GM19372 (cell line): ENCODE measurements around the gene PLAC1.

ENCODE experiments used
- ATAC-seq: cut with Tn5 transposase; IDR thresholded peaks from one replicate; pipeline ENCODE4 v1.9.1; 2021; ENCODE audit warnings: mild to moderate bottlenecking, low read depth, moderate library complexity; ENCODE audit not compliant: unreplicated experiment

The PLAC1 gene

DNA sequence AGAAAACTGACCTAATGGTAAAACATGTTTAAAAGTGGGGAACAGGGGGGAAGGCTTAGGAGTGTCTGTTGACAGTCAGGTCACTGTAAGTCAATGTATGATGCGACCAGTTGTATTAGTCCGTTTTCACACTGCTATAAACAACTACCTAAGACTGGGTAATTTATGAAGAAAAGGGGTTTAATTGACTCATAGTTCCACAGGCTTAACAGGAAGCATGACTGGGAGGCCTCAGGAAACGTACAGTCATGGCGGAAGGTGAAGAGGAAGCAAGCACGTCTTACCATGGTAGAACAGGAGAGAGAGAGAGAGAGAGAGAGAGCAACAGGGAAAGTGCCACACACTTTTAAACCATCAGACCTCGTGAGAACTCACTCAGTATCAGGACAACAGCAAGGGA, 13.0 kb upstream of the PLAC1 start:
- ATAC-seq = no peak

DNA sequence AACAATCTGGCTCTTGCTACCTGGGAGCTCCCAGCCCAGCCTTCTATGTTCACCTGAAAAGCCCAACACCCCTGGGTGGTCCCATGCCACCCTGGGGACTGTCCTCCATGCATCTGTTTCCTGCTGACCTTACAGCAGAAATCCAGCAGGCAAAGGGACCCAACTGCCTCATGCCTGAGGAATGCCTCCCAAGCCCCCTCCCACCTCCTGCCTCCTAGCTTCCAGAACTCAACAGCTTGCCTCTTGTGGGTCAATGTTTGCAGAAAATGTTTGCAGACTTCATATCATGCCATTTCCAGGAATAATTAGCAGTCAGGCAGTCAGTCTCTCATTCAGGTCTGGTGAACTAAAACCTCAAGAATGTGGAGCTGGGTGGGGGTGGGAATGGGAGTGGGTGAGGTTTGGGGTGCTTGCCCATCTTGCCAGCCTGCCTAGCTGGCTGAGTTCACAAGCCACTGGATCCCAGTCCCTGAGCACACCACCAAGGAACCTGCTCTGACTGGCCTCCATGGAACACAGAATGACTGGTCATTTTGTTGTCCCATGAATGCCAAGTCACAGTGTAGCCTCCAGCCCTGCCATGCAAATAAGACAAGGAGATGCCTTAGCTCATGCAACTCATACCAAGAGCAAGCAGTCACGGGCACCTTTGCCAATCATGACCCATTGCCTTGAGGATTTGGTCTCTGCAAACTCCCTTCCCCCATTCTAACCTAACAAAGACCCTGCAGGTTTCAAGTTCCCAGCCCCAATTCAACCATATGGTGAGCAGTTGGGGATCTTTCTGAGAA, 12.1 kb upstream of the PLAC1 start:
- no peak for ATAC-seq

DNA sequence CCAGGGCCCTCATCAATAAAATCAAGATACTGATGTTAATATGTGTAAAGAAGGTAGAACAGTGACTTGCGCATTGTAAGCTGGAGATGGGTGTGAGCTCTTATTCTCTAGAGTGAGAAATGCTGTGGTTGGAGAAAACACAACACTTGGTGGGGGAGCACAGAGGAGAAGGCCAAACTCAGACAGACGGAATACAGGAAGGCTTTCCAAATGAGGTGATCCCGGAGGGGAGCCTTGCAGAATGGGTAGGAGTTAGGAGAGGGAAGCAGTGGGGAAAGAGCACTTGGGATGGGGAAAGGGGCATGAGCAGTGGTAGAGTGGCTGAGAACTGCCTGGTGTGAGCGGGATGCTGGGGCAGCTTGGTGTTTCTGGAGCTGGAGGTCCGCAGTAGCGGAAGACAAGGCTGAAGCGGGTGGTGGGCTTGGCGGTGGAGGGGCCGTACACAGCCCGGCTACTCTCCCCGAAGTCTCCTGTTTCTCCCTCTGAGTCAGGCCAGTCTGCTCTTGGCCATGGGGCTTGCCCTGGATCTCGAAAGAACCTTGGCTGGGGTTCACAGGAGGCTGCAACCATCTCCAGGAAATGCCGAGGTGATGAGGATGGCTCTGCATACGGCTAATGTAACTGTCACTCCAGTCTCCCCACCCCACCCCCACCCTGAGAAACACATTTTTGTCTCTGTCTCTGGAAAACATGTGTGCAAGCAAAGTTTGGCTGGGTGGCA, 11.3 kb upstream of the PLAC1 start:
- no peak for ATAC-seq

DNA sequence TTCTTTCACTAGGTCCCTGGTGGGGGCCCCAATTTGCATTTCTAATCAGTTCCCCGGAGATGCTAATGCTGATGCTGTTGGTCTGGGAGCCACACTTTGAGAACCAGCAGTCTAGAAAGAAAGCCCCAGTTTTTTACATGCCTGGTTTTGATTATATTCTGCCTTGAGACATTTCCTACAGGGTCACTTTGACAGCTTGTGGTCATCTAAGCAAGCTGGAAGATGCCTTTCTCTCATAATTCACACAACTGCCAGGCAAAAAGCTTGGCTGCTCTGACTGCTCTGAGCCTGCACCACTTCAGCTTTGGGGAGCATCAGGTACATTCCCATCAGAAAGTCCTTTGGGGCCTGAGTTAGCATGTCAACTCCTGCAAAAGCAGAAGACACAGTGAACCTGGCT, 5.9 kb upstream of the PLAC1 start:
- ATAC-seq = no peak

DNA sequence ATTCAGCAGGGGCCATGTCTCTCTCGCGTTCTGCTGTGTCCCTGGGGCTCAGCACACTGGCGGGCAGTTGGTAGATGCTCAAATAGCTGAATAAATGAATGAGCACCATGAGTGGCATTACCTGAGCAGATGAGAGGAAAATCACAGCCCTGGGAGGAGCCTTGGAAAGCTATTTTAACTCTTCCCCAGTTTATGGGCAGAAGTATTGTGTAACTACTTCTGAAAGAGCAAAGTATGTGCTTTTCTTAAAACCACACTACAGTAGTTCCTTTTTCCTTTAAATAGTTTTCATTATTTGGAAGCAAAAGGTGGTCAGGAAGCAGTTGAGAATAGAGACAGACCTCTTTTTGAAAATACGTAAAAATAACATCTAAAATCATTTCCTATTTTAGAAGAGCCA, 3.0 kb upstream of the PLAC1 start:
- no peak for ATAC-seq

DNA sequence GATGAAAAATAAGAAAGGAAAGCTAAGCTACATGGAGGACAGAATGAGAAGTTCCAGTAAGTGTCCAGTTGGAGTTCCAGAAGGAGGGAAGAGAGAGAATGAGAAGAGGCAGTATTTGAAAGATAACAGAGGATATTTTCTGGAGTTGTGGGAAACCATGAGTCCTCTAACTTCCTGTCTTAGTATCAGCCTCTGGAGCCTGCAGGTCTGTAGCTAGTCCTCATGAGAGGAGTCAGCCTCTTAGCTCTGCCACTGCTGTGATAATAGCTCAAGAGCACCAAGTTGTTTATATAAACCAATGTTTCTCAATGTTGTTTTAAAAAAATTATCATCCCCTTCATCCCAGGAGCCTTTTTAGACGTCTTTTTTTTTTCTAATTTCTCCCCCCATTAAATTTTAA, 2.4 kb upstream of the PLAC1 start:
- no peak for ATAC-seq

DNA sequence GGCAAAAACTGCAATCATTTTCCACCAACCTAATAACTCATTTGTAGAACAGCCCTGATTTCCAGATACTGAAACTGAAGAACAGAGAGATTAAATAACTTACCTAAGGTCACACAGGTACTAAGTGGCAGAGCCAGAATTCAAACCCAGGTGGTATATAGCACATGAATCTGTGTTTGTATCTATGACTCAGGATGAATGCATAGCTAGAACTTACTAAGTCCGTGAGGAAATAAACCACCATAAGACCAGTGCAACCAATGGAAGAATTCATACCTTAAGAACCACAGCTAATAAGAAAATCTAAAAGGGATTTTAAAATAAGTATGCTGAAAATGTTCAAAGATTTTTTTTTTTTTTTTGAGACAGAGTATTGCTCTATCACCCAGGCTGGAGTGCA, 1.5 kb upstream of the PLAC1 start:
- no peak for ATAC-seq

DNA sequence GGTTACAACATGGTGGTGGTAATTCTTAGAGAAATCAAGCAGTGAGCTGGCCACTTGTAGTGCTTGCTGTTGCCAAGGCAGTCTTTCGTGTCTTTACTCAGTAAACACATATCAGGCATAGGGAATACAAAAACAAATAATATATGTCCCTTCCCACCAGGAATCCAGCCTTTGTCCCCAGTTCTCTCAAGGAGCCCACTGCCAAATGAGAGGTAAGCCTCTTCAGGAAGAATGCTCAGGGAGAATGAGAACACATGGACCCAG, 421 bp upstream of the PLAC1 start:
- no peak for ATAC-seq

DNA sequence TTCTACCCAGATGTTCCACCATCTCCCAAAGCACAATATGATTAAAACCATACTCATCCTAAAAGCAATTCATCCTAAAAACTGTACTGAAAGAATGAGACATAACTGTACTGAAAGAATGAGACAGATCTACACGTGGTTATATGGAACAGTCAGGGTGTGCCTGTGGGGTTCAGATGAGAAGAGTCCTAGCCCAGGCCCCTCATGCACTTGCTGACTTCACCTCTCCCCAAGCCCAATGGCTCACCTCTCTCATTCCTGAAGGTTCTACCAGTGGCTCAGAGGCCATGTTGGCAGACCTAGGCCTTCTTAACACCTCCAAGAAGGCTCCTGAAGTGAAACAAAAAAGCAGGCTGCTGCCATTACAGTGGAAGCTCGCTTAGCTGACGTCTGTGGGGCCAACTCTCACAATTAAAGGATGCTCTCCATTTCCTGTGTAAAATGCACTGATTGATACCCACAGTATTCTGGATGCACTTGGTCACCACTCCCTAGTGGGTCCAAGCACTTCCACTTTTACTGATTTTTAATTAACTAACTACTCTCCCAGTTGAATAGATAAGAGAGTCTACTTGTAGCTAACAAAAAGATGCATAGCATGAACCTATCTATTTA, 3.8 kb downstream of the PLAC1 start:
- no peak for ATAC-seq

DNA sequence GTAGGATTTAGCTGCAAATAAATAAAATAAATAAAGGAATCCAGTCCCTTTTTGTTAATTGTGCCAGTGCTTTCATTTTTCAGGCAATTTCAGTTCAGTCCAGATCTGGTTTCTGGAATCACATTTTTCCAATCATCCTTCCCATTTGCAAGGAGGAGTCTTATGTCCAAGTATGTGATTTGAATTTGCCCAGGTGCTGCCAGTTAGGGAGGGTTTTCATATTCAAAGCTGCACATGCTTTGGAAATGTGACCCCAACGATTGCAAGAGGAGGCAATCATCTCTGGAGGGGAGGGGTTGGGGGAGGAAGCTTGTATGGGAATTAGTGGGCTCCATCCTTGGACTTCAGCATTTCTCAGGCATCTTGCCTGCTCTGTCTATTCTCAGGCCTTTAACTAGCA, 4.4 kb downstream of the PLAC1 start:
- ATAC-seq = no peak

DNA sequence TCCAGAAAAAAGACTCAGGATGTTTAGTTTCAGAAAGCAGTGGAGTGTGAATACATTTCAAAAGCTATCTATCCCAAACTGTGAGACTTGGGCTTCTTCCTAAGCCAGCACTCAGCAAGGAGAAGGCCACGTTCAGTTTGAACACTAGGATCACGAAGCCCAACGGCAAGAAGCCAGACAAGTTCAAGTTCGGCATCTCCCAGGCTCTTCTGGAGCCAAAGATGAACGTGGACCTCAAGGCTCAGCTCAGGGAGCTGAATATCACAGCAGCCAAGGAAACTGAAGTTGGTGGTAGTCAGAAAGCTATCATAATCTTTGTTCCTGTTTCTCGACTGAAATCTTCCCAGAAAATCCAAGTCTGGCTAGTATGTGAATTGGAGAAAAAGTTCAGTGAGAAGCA, 7.6 kb downstream of the PLAC1 start:
- no peak for ATAC-seq

DNA sequence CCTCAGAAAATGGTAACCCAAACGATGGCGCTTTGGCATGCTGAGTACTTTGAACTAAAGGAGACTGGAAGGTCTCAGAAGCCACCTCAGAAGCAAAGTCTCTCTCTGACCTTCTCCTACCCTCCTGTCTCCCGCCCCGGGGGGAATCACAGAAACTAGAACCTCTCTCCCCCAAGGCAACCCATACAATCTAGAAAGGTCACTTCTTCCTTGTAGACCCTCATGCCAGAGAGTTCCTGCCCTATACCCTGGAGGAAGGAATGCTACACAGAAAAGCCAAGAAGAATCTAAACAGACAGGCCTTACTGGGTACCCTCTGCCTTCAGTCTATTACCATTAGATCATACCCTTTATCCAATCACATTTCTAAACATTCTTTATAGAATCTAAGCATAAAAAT, 8.5 kb downstream of the PLAC1 start:
- no peak for ATAC-seq

DNA sequence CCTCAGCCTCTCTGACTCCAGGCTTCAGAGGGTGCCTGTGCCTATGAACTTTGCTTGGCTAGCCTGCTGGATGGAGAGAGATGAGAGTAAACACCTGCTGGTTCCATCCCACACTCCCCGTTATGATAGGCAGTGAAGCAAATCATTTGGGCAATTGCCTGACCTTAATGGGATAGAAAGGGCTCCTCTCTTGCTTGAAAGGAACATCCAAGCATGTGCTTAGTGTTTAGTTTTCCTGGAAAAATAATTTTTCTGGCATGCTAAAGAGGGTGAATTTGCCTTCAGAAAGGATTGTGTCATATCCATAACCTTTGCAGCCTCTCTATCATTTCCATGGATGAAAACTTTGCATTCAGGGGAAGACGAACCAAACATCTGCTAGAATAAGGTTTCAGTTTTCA, 10.8 kb downstream of the PLAC1 start:
- no peak for ATAC-seq

DNA sequence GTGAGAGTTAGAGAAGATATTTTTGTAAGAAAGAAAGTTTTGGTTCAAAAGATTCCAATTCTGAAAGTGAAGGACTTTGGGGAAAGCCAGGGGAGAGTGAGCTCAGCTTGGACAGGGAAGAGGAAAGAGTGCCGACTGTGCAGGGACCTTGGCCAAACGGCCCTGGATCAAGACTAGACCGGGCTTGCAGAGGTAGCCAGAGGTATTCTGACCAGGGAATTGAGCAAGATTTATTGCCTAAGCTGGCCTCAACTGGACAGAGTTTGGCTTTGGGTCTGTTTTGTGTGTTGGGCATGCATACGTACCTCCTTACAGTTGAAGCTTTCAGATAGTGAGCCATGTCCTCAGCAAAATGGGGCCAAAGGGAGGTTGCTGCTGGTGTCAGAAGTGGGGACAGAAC, 11.6 kb downstream of the PLAC1 start:
- no peak for ATAC-seq

DNA sequence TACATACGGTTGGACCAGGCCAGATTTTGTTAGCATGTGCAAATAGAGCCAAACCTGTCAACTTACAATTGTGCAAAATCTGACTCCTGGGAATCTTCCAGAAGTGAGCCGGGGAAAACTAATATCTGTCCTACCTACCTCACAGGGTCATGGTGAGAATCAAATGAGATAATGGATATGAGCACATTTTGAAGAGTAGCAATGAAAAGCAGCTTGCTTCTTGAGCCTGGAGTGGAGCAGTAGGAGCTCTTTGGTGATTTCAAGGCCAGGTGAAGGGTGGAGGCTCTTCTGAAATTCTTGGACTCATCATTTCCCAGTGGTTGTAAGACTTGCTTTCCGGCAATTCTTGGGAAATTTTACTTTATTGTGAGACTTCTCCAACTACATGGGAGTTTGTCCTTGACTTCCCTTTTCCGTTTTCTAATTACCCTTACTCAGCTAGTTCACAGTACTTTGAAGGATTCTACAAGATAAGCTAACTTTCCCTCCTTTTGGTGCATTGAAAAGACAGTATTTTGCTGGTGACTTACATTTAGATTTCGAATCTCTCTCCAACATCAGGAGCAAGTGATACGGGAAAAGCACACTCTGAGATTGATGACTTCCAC, 12.2 kb downstream of the PLAC1 start:
- ATAC-seq = no peak

DNA sequence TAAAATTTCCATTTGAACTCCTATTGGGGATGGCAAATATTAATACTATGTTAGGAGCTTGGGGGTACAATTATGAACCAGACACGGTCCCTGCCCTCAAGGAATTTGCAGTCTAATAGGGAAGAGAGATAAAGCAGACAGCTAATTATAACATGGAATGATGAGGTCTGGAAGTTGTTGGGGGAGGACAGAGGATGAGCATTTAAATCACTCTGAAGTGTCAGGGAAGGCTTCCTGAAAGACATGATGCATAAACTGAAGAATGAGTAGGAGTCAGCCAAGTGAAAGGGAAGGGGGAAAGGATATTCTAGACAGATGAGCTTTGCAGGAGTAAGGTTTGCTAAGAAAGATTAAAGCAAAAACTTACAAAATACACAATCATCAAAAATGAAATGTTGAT, 15.9 kb downstream of the PLAC1 start:
- no peak for ATAC-seq

DNA sequence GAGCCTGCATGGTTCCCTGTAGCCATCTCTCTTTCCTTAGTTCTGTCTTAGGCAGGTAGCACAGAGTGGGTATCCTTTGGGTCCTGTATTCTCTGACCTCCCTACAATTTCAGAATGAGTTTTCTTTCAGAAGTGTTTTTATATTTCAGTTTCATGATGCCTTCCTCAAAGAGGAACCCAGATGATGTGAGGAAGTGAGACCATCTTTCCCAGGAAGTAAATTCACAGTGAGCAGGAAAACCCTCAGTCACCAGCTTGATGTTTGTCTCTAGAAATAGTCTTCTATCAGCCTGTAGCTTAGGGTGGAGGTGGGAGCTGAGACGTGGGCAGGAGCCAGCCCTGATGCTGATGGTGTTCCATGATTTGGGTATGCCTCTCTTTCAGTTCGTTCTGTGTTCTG, 16.9 kb downstream of the PLAC1 start:
- ATAC-seq = no peak

DNA sequence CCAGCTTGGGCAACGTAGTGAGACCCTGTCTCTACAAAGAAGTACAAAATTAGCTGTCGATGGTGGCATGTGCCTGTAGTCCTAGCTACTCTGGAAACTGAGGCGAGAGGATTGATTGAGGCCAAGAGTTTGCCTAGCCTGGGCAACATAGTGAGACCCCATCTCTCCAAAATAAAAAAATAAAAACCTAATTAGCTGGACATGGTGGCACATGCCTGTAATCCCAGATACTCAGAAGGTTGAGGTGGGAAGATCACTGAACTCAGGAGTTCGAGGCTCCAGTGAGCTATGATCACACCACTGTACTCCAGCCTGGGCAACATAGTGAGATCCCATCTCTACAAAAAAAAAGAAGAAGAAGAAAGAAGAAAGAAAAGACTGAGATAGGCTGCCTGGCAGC, 17.4 kb downstream of the PLAC1 start:
- no peak for ATAC-seq

DNA sequence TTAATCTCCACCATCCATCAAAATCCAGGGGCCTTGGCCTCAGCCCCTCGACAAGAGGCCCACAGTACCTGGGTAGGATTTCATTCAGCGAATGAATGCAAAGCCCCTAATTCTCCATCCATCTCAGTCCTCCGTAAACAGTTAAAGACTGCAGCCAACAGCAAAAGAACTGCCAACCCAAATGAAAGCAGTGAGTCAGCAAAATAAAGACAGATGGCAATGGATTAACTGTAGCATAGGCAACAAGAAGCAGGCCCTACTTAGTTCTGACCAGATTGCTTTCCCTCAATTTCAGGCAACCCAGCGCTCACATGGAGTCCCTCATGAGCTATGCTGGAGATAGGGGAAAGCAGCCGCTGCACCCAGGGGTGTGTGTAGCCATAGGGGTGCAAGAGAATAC, 21.4 kb downstream of the PLAC1 start:
- no peak for ATAC-seq

DNA sequence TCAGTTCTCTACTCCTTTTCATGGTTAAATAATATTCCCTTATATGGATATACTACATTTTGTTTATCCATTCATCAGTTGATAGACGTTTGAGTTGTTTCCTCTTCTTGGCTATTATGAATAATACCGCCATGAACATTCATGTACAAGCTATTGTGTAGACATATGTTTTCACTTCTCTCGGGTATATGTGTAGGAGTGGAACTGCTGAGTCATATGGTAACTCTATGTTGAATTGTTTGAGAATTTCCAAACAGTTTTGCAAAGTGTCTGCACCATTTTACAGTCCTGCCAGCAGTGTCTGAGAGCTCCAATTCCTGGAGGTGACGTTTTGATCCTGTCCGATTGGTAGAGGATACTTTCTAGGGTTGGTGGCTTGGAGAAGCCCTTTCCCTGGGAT, 23.6 kb downstream of the PLAC1 start:
- ATAC-seq = no peak

DNA sequence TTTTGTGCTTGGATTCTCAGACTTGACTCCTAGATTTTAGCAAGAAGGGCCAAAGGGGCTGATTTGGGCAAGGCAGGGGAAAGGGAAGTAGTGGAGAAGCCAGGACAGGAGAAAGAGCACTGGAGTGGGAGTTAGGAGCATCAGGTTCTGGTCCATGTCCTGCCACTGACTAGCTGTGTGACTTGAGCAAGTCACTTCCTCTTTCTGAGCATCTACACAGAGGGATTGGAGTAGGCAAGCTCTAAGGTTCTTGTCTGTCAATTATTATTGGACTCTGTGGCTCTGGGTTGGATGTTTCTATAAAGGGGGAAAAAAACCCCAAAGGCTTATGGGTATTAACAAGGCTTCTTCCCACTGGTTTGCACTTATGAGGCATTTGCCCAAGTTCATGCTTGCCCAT, 24.4 kb downstream of the PLAC1 start:
- ATAC-seq = peak; percentile 61

DNA sequence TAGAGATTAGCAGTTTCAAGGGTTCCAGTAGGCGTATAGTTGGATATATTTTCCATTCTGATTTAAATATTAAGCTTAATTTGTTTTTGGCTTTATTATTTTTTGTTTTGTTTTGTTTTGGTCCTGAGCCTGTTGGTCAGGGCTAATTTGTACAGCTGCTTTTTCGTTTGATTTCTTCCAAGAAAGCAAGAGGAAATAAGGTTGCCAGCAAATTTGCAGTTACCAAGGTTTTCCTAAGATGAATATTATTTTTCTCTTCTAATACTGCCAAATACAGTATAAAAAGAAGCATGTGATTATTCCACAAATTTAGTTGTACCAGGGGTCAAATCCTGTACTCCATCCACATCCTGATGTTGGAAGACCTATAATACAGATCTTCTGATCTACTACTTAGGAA, 24.9 kb downstream of the PLAC1 start:
- ATAC-seq = no peak
